CD4-positive, alpha-beta T cell (primary cell): ENCODE results near the gene RPL13A. TPM values are rescaled to one million over a fixed set of nuclear protein-coding genes. Genes with fewer than 3 reads are reported as not detected.

Experiments
- ATAC-seq: fragments of 200-7000 bp; cut with Tn5 transposase; one replicate; pipeline ENCODE4 v1.10.0; 2022; ENCODE audit warnings: mild to moderate bottlenecking; ENCODE audit not compliant: poor library complexity
- CTCF ChIA-PET: fragments of 350-600 bp; sonication (Branson Sonifier 250); formaldehyde crosslinking; loops from one replicate; lab custom pipeline; 2021; ENCODE audit warnings: antibody characterized with exemption, inconsistent platforms; lab: Charles Lee
- POLR2A ChIA-PET: fragments of 350-600 bp; sonication (Branson Sonifier 250); formaldehyde crosslinking; loops from one replicate; lab custom pipeline; 2021; ENCODE audit warnings: antibody characterized with exemption, inconsistent platforms; lab: Charles Lee
- DNase-seq, 14 experiments: peaks; one replicate each; pipeline ENCODE4 v3.0.0-alpha.2; 2013 to 2020; ENCODE audit warnings: mixed read lengths in 2 of 14
- H3K27ac ChIP-seq, 2 donors: one replicate each; pipeline versions ENCODE4 v1.5.1 to v1.7.0; 2013; ENCODE audit warnings: low read length in 2 of 2, low read depth in 1 of 2, mild to moderate bottlenecking in 1 of 2
- H3K27me3 ChIP-seq, 2 experiments: 1 replicate in 1 of 2; 2 replicates in 1 of 2; pipeline versions ENCODE4 v1.6.1 to v1.7.0; 2013; ENCODE audit warnings: low read length in 2 of 2, control low read depth in 1 of 2, mild to moderate bottlenecking in 1 of 2, moderate library complexity in 1 of 2; ENCODE audit not compliant: insufficient read depth in 2 of 2, control insufficient read depth in 1 of 2
- H3K36me3 ChIP-seq: one replicate; pipeline ENCODE4 v1.6.1; 2013; ENCODE audit warnings: low read length, control low read depth; ENCODE audit not compliant: insufficient read depth
- H3K4me1 ChIP-seq: one replicate; pipeline ENCODE4 v1.6.1; 2013; ENCODE audit warnings: low read length, control low read depth; ENCODE audit not compliant: insufficient read depth
- H3K4me3 ChIP-seq: one replicate; pipeline ENCODE4 v1.5.1; 2013; ENCODE audit warnings: mild to moderate bottlenecking, low read length, moderate library complexity
- H3K9me3 ChIP-seq, 2 experiments: 1 replicate in 1 of 2; 2 replicates in 1 of 2; pipeline versions ENCODE4 v1.6.1 to v1.7.0; 2013; ENCODE audit warnings: low read length in 2 of 2, mild to moderate bottlenecking in 2 of 2, control low read depth in 1 of 2, moderate library complexity in 1 of 2; ENCODE audit not compliant: control insufficient read depth in 1 of 2, insufficient read depth in 1 of 2
- H3K27ac Mint-ChIP-seq: one replicate; pipeline ENCODE4 v1.8.0; 2020; ENCODE audit warnings: mixed read lengths
- H3K27me3 Mint-ChIP-seq: one replicate; pipeline ENCODE4 v1.8.0; 2021; ENCODE audit warnings: mixed read lengths
- H3K36me3 Mint-ChIP-seq: one replicate; pipeline ENCODE4 v1.8.0; 2021; ENCODE audit warnings: low read depth, mixed read lengths
- H3K4me1 Mint-ChIP-seq: one replicate; pipeline ENCODE4 v1.8.0; 2021; ENCODE audit warnings: low read depth, mixed read lengths
- H3K4me3 Mint-ChIP-seq: one replicate; pipeline ENCODE4 v1.8.0; 2020; ENCODE audit warnings: mild to moderate bottlenecking, mixed read lengths
- H3K9me3 Mint-ChIP-seq: one replicate; pipeline ENCODE4 v1.8.0; 2020; ENCODE audit warnings: mixed read lengths
- intact Hi-C, 2 experiments: fragments of 100-400 bp; cut with DNase I in 1 of 2; cut with micrococcal nuclease in 1 of 2; formaldehyde crosslinking; loops; one replicate each; pipeline versions ENCODE4 v1.15.1 to v1.9.0; 2023 to 2025; cut with DNase I, micrococcal nuclease
- total RNA-seq, 174 experiments: library from RNA in 2 of 174; stranded (reverse) in 2 of 174; gene quantifications; one replicate each; pipeline ENCODE4 v1.2.3 and lab custom pipeline; 2021 to 2026
- TF ChIP-seq, protein P1 (sequence below): fragments of 200-600 bp; IDR thresholded peaks from one replicate; pipeline ENCODE4 v1.8.0; 2022; ENCODE audit warnings: antibody characterized with exemption, mild to moderate bottlenecking

The RPL13A gene
- total RNA-seq, 2 experiments from 2014 or later, result 5,328 to 5,481 TPM

GRCh38 chr19:49534632-49535385 is 47.4 kb downstream of the RPL13A start:
- Histone ChIP-seq H3K27ac (no peak overlapping the region), H3K27me3 (no peaks in the 10 kb centered on the region), H3K36me3 (peaks cover 3% of the 10 kb centered on the region), H3K4me1 (peaks cover 28% of the 10 kb centered on the region), H3K4me3 (peak overlapping the region; percentile 70), H3K9me3 (no peaks in the 10 kb centered on the region)
- DNase-seq, result peak in 2 of 14 experiments; percentile 10 to 29
- no peaks in the 10 kb centered on the region for H3K9me3 Mint-ChIP-seq
- ChIA-PET POLR2A (interaction anchor here (0.7 to 3.1 kb wide), 16 partner anchors 12 to 105 kb away, joined by 3 to 19 read pairs (median 4); partner anchors contain the start of genes FCGRT, PRR12, RPS11 and RRAS), CTCF (interaction anchor here (1.0 to 4.3 kb wide), 10 partner anchors 12 to 106 kb away, joined by 3 to 31 read pairs (median 5); partner anchors contain the start of gene RRAS)
- no peak for ATAC-seq
- peak overlapping the region; percentile 93 for H3K4me3 Mint-ChIP-seq
- TF ChIP-seq, protein P1, sequence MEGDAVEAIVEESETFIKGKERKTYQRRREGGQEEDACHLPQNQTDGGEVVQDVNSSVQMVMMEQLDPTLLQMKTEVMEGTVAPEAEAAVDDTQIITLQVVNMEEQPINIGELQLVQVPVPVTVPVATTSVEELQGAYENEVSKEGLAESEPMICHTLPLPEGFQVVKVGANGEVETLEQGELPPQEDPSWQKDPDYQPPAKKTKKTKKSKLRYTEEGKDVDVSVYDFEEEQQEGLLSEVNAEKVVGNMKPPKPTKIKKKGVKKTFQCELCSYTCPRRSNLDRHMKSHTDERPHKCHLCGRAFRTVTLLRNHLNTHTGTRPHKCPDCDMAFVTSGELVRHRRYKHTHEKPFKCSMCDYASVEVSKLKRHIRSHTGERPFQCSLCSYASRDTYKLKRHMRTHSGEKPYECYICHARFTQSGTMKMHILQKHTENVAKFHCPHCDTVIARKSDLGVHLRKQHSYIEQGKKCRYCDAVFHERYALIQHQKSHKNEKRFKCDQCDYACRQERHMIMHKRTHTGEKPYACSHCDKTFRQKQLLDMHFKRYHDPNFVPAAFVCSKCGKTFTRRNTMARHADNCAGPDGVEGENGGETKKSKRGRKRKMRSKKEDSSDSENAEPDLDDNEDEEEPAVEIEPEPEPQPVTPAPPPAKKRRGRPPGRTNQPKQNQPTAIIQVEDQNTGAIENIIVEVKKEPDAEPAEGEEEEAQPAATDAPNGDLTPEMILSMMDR, result peak; percentile 4
- H3K27ac Mint-ChIP-seq, result peak overlapping the region; percentile 28
- intact Hi-C loops, result loop anchor here in 1 of 2 experiments (5.0 kb wide), 1 partner anchor 37 kb away; no protein-coding TSS in a partner anchor
- no peaks in the 10 kb centered on the region for H3K36me3 Mint-ChIP-seq
- H3K4me1 Mint-ChIP-seq, result peaks cover 27% of the 10 kb centered on the region
- H3K27me3 Mint-ChIP-seq, result no peaks in the 10 kb centered on the region

DNA sequence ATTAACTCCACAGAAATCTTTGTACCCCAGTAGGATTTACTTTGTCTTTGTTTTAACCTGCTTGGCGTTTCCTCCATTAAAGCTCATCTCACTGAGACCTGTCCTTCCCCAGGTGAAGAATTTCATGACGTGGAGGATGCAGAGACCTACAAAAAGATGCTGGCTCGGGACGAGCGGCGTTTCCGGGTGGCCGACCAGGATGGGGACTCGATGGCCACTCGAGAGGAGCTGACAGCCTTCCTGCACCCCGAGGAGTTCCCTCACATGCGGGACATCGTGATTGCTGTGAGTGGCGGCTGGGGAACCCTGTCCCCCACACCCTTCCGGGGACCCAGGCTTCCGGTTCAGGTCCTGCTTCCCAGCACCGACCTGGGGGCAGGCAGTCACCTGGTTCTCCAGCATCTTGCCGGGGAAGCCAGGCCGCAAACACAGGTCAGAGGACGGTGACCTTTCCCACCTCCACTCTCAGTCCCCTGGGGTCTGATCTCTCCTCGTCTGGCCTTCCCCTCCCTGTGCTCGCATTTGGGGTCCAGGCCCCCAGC is 49.6 kb downstream of the RPL13A start:
- TF ChIP-seq, protein P1, result no peak
- no peaks in the 10 kb centered on the region for H3K9me3 ChIP-seq
- no peaks in the 10 kb centered on the region for H3K27me3 ChIP-seq
- H3K4me3 Mint-ChIP-seq, result no peak overlapping the region
- no peak overlapping the region for H3K27ac Mint-ChIP-seq
- ATAC-seq (no peak), DNase-seq (no peak)
- H3K27ac ChIP-seq, result no peak overlapping the region
- no peaks in the 10 kb centered on the region for H3K27me3 Mint-ChIP-seq
- H3K4me3 ChIP-seq, result no peak overlapping the region
- intact Hi-C loops, result loop anchor here in 1 of 2 experiments (5.0 kb wide), 1 partner anchor 35 kb away; no protein-coding TSS in a partner anchor
- peaks cover 24% of the 10 kb centered on the region for H3K4me1 Mint-ChIP-seq
- H3K9me3 Mint-ChIP-seq, result no peaks in the 10 kb centered on the region
- peaks cover 3% of the 10 kb centered on the region for H3K36me3 ChIP-seq
- H3K36me3 Mint-ChIP-seq, result no peaks in the 10 kb centered on the region
- H3K4me1 ChIP-seq, result peaks cover 28% of the 10 kb centered on the region
- ChIA-PET CTCF (interaction anchor here (1.9 to 4.3 kb wide), 2 partner anchors 10 to 33 kb away, joined by 6 to 31 read pairs; no protein-coding TSS in a partner anchor), POLR2A (no interaction called here)

GRCh38 chr19:49538643-49539042 is 51.2 kb downstream of the RPL13A start:
- Histone ChIP-seq H3K27ac (no peak overlapping the region), H3K36me3 (peaks cover 3% of the 10 kb centered on the region), H3K9me3 (no peaks in the 10 kb centered on the region), H3K4me1 (peaks cover 24% of the 10 kb centered on the region), H3K27me3 (no peaks in the 10 kb centered on the region), H3K4me3 (no peak overlapping the region)
- TF ChIP-seq, protein P1, result no peak
- Mint-ChIP-seq H3K36me3 (no peaks in the 10 kb centered on the region), H3K4me3 (no peak overlapping the region), H3K27me3 (no peaks in the 10 kb centered on the region), H3K4me1 (peaks cover 20% of the 10 kb centered on the region), H3K9me3 (no peaks in the 10 kb centered on the region), H3K27ac (no peak overlapping the region)
- ChIA-PET POLR2A (no interaction called here), CTCF (interaction anchor here (1.6 kb wide), 1 partner anchor 8 kb away, joined by 5 read pairs; no protein-coding TSS in a partner anchor)
- ATAC-seq, result no peak
- no peak for DNase-seq
- intact Hi-C loops, result loop anchor here in 1 of 2 experiments (2.0 to 5.0 kb wide), 2 partner anchors 14 to 34 kb away; no protein-coding TSS in a partner anchor
